ENCODE data around the gene JAK1.

DNA sequence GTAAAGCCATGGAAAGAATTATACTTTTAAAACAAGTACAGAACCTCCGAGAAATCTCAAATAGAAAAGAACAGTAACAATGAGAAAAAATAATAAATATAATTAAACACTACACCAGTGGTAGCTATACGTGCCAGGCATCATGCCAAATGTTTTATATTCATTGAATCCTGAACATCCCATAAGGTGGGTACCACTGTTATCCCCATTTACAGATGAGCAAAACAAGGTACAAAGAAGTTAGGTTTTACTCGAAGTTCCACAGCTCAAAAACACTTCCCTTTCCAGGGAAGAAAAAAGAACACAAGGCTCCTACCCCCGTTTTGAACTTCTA, 33.4 kb downstream of the JAK1 start:
- TF ChIP-seq, protein P1, sequence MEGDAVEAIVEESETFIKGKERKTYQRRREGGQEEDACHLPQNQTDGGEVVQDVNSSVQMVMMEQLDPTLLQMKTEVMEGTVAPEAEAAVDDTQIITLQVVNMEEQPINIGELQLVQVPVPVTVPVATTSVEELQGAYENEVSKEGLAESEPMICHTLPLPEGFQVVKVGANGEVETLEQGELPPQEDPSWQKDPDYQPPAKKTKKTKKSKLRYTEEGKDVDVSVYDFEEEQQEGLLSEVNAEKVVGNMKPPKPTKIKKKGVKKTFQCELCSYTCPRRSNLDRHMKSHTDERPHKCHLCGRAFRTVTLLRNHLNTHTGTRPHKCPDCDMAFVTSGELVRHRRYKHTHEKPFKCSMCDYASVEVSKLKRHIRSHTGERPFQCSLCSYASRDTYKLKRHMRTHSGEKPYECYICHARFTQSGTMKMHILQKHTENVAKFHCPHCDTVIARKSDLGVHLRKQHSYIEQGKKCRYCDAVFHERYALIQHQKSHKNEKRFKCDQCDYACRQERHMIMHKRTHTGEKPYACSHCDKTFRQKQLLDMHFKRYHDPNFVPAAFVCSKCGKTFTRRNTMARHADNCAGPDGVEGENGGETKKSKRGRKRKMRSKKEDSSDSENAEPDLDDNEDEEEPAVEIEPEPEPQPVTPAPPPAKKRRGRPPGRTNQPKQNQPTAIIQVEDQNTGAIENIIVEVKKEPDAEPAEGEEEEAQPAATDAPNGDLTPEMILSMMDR (IDR thresholded peaks at IDR 0.05 in 8 of 11, conservative IDR thresholded peaks at IDR 0.05 in 3 of 11): no peak
- TF ChIP-seq POLR2A (IDR thresholded peaks at IDR 0.05): no peak

All from spleen (tissue), 7 donors.